ENCODE measurements around the gene PRKAA1. TPM values are rescaled to one million over a fixed set of nuclear protein-coding genes. Genes with fewer than 3 reads are reported as not detected.
"Not testable (repeated sequence)": the region's sequence is repeated elsewhere in the genome, so short reads cannot be mapped to it uniquely, and the experiment has no call there.

The PRKAA1 gene
- total and polyA plus RNA-seq, 10 donors: 16.0 to 128 (median 85.2) TPM

DNA sequence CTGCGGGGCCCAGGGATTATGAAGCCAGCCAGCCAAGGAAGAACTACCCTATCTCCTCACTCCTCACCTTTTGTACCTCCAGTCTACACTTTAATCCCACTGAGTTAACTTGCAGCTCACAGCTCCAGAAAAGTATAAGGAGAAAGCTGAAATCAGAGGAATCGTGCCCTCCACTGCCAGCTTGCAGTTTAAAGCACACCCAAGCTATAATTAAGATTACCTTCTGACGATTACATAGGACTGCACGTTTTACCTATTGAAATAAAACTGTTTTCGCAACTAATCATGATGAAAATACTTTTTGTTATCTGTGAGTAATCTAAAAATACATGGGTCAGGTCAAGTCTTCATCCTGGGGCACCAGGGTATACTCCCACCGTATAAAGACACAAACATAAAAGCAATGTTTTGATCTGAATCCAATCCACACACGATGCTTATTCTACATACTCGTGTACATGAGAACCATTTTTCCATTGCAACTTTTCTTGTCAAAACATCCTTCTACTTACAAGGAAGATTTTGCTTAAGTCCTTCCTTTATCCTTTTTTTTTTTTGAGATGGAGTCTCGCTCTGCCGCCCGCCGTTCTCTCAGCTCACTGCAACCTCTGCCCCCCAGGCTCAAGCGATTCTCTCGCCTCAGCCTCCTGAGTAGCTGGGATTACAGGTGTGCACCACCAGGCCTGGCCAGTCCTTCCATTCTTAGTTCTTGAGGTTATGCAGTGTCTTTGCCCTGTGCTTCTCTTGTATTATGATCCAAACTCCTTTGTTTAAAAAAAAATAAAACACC is 29.2 kb upstream of the PRKAA1 start:
- H3K27me3 ChIP-seq (replicated peaks in 1 of 7): no peaks in the 10 kb centered on the region
- intact Hi-C loops (cut with DNase I; ENCODE audit: low total_unique reads): no loop called here
- TF ChIP-seq POLR2AphosphoS5 (IDR thresholded peaks at IDR 0.05): peak; percentile 10 to 48 (median 34)
- TF ChIP-seq POLR2A (IDR thresholded peaks at IDR 0.05): no peak
- no peaks in the 10 kb centered on the region for H3K9me3 ChIP-seq
- 90 to 95% (median 91%) methylated on average over 14 of the region's 14 CpGs for WGBS, 5 donors
- H3K4me3 ChIP-seq: no peak overlapping the region
- no peak for DNase-seq
- H3K36me3 ChIP-seq: peaks cover 2 to 79% (median 65%) of the 10 kb centered on the region in 6 donors
- peaks cover 0 to 36% (median 11%) of the 10 kb centered on the region in 6 donors for H3K4me1 ChIP-seq
- no peak overlapping the region for H3K27ac ChIP-seq

DNA sequence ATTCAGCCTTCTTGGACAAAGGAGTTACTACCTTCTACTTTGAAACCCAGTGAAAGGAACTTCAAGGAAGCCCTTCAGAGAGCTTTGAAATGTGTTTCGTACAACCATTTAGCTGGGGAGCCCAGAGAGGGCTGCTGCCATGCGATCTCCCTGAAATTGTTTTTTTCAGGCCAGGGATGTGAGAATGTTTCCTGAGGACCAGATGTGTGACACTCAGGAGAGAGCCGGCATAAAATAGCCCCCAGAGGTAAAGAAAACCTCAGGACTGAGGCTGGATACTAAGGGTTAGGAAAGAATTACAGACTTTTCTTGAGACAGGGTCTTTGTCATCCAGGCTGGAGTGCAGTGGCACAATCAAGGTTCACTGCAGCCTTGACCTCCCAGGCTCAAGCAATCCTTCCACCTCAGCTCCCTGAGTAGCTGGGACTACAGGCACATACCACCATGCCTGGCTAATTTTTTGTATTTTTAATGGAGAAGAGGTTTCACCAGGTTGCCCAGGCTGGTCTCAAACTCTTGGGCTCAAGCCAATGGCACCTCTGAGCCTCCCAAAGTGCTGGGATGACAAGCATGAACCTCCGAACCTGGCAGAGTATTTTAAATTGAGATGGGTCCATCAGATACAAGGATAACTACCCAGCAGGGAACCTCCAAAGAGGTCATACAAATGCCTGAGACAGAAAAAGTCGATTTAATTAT is 28.5 kb upstream of the PRKAA1 start:
- DNase-seq: no peak
- Histone ChIP-seq H3K9me3 (no peaks in the 10 kb centered on the region), H3K4me1 (peaks cover 0 to 28% (median 6%) of the 10 kb centered on the region in 6 donors), H3K27me3 (replicated peaks in 1 of 7) (no peaks in the 10 kb centered on the region), H3K36me3 (peaks cover 2 to 71% (median 57%) of the 10 kb centered on the region in 6 donors), H3K4me3 (no peak overlapping the region), H3K27ac (no peak overlapping the region)
- TF ChIP-seq, protein P1, sequence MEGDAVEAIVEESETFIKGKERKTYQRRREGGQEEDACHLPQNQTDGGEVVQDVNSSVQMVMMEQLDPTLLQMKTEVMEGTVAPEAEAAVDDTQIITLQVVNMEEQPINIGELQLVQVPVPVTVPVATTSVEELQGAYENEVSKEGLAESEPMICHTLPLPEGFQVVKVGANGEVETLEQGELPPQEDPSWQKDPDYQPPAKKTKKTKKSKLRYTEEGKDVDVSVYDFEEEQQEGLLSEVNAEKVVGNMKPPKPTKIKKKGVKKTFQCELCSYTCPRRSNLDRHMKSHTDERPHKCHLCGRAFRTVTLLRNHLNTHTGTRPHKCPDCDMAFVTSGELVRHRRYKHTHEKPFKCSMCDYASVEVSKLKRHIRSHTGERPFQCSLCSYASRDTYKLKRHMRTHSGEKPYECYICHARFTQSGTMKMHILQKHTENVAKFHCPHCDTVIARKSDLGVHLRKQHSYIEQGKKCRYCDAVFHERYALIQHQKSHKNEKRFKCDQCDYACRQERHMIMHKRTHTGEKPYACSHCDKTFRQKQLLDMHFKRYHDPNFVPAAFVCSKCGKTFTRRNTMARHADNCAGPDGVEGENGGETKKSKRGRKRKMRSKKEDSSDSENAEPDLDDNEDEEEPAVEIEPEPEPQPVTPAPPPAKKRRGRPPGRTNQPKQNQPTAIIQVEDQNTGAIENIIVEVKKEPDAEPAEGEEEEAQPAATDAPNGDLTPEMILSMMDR (IDR thresholded peaks at IDR 0.05 in 8 of 11, conservative IDR thresholded peaks at IDR 0.05 in 3 of 11): no peak
- 91 to 94% (median 92%) methylated on average over 5 of the region's 5 CpGs for WGBS, 5 donors
- intact Hi-C loops (cut with DNase I; ENCODE audit: low total_unique reads): no loop called here

DNA sequence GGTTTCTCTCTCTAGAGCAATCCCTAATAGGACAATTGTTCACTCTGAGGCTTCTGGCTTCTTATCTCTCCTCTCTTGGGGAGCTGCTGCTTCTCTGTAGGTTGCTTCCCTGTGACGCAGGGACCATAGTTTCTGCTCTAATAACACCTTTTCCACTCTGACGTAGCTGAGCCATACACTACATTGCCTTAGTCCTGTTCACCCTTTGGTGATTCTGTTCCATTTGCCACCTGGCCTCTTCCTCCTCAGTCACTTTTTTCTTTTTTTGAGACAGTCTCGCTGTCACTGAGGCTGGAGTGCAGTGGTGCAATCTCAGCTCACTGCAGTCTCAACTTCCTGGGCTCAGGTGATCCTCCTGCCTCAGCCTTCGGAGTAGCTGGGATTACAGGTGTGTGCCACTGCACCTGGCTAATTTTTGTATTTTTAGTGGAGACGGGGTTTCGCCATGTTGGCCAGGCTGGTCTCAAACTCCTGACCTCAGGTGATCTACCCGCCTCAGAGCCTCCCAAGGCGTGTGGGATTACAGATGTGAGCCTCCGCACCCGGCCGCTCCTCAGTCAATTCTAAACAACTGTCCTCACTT is 27.4 kb upstream of the PRKAA1 start:
- intact Hi-C loops (cut with DNase I; ENCODE audit: low total_unique reads); H3K9me3 ChIP-seq; H3K27me3 ChIP-seq (replicated peaks in 1 of 7); DNase-seq; H3K27ac ChIP-seq; H3K4me3 ChIP-seq: not testable (repeated sequence)
- peaks cover 0 to 60% (median 46%) of the 10 kb centered on the region in 6 donors for H3K36me3 ChIP-seq
- peaks cover 0 to 17% (median 1%) of the 10 kb centered on the region in 6 donors for H3K4me1 ChIP-seq
- 90 to 93% (median 91%) methylated on average over 11 of the region's 11 CpGs for WGBS, 5 donors
- peak; percentile 14 to 47 (median 40) for TF ChIP-seq POLR2AphosphoS5 (IDR thresholded peaks at IDR 0.05)

DNA sequence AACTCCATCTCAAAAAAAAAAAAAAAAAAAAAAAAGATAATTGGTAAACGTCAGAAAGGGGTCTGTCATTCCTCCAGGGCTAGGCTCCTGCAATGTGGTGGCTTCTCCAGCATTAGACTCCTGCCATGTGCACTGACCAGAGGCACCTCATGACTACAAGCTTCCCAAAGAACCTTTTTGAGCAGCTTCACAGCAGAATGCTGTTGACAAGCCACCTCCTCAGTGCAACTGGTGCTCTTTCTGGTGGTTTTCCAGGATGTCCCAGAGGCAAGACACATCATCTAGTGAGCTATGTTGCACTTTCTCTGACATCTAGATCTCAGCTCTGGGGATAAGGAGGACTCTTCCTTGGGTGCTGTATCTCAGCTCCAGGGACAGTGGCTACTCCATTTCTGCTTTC is 25.3 kb upstream of the PRKAA1 start:
- H3K27ac ChIP-seq: no peak overlapping the region
- H3K9me3 ChIP-seq: no peaks in the 10 kb centered on the region
- no peaks in the 10 kb centered on the region for H3K4me1 ChIP-seq
- 50 to 82% (median 57%) methylated on average over 1 of the region's 1 CpG for WGBS, 5 donors
- intact Hi-C loops (cut with DNase I; ENCODE audit: low total_unique reads): no loop called here
- no peak for TF ChIP-seq POLR2A (IDR thresholded peaks at IDR 0.05)
- TF ChIP-seq, protein P1 (IDR thresholded peaks at IDR 0.05 in 8 of 11, conservative IDR thresholded peaks at IDR 0.05 in 3 of 11): no peak
- no peak for TF ChIP-seq POLR2AphosphoS5 (IDR thresholded peaks at IDR 0.05)
- no peak overlapping the region for H3K4me3 ChIP-seq
- DNase-seq: no peak
- no peaks in the 10 kb centered on the region for H3K27me3 ChIP-seq (replicated peaks in 1 of 7)
- peaks cover 0 to 39% (median 26%) of the 10 kb centered on the region in 6 donors for H3K36me3 ChIP-seq
